GM21526 (cell line): Measurements from ENCODE around the gene MRTFB.

Source experiments
- ATAC-seq: cut with Tn5 transposase; IDR thresholded peaks from one replicate; pipeline ENCODE4 v1.9.1; 2021; ENCODE audit warnings: moderate library complexity; ENCODE audit not compliant: unreplicated experiment, low FRiP score

The MRTFB gene

DNA sequence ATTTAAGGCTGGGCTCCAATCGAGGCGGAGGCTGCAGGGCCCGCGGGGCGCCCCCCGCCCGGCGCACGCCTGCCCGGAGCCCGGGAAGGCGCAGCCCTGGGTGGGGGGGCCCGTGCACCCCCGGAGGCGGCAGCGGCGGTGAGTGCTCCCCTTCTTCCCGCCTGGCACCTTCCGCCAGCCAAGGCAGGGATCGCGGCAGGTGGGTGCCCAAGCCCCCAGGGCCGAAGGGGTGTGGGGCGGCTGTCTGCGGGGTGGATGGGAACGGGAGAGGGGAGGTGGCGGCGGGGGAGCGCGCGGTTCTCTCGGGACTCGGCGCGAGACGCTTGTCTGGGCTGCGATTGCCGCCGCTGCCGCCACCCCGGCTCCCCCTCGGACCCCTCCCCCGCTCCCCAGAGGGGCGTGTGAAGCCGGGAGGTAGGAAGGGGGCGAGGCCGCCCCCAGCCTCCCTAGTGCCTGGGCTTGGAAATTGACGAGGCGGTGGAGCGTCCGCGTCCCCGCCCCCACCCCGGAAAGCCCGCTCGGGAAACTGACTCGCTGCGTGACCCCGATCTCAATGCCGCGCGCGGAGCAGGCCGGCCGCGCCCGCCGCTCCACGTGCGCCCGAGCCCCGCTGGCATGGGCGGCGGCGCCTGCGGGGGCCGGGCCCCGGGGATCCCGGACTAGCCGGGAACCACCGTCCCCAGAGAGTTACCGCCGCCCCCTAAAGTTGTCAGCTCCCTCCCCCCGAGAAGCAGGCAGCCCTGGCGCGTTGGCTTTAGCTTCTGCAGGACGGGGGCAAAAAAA, 231.5 kb downstream of the MRTFB start:
- ATAC-seq = peak; percentile 23

DNA sequence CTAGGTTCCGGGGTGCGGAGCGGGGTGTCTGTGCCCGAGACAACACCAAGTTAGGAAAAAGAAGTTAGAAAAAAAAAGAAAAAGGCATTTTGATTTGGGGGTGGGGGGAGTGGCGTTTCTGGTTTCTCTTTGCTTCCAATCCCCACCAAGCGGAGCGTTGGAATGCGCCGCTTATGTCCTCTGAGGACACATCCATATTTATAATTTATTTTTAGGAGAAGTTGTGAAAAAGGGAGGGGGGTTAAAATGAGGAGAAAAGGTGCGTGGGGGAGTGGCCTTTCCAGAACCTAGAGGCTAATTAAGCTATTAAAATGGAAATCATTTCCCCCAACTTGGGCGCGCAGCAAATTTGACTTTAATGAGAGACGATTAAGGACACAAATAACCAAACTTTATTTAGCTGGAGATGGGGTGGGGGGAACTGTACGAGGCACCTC, 232.1 kb downstream of the MRTFB start:
- no peak for ATAC-seq

DNA sequence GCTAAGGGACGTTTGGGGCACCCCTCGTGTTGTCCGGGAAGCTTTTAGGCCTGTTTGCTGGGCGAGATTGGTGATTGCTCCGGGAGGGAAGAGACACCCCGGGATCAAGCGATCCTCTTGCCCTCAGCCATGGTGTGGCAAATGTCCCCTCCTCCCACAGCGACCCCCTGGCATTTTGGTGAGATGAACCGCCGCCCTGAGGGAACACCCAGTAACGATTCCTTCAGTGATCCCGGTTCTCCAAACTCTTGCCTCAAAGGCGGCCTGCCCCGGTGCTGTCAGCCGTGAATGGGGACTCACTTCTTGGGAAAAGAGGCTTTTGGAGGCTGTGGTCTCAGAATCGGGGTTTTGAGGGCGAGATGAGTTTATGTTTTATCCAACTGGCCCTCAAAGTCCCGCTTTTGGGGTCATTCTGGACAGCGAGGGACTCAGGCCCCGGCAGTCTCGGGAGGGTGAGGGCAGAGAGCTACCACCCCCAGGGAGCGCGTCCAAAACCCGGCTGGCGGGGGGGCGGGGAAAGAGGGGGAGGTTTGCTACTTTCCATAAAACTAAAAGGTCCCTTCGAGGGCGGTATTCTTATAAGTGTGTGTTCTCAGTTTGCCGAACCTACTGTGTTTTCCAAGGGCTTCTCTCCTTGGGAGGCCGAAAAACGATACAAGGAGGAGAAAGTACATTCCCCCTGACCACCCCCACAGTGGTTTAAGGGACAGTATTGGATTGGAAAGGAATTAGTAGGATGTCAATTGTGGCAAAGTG, 232.7 kb downstream of the MRTFB start:
- ATAC-seq = no peak

DNA sequence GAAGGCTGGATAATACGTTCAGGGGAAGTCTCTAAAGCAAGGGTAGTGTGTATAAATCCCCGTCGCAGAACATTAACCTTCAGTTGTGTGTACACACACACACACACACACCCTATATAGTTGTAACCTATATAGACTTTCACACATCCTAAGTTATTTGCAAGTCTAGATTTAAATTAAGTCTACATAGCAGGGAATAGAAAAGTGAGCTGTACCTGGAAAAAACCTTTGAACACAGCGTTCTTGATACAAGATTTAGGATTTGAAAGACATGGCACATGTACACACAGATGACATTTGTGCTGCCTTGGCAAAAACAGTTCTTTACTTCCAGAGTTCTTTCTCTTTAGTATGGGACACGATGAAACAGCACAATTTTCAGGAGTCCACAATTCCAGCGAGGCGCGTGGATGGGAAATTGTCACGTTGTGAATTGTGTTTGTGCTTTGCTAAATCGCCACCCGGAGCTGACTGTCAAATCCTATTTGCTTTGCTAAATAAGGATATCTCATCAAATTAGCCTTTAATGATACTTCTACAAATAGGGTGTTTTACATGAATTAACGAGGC, 233.9 kb downstream of the MRTFB start:
- ATAC-seq = no peak

DNA sequence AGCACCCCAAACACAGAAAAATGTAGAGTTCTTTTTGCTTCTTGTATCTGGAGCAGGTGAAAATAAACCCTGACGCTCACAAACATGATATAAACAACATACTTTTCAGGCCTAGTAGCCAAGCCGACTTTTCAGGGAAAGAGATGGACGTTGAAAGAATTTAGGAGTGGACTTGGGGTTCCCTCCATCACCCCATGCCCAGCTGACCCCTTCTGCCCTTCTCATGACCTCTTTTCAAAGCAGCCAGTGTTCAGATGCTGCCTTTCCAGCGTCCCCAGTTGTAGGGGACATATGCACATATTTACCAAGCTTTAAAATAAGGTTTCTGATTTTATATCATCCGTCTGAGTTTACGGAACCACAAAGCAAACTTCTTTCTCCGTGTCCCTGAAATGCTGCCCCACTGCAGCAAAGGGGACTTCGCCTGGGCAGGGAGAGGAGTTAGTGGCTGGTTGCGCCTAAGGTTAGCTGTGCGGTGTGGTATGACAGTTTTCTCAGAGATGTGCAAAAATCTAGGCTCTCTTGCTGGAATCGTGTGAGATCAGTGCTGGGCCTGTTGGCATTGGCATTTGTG, 235.5 kb downstream of the MRTFB start:
- ATAC-seq = no peak

DNA sequence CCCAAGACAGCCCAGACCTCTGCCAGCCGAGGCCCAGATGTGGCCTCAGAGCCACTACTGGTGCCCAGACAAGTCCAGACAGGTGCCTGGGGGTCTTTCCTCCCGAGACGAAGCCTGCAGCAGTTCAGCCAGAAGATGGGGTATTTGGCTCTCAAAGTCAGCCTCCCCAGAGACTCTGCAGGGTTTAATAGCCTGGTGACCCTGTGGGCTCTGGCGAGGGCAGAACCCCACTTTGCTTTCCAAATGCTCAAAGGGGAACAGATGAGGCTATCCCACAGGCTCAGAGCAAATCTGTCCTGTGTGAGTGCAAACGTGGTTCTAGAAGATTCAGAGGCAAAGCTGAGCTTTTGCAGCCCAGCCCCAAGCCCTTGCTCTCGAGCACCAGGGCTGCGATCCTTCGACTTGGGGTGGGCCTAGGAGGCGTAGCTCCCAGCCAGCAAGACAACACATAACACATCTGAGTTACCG, 236.0 kb downstream of the MRTFB start:
- ATAC-seq = no peak

DNA sequence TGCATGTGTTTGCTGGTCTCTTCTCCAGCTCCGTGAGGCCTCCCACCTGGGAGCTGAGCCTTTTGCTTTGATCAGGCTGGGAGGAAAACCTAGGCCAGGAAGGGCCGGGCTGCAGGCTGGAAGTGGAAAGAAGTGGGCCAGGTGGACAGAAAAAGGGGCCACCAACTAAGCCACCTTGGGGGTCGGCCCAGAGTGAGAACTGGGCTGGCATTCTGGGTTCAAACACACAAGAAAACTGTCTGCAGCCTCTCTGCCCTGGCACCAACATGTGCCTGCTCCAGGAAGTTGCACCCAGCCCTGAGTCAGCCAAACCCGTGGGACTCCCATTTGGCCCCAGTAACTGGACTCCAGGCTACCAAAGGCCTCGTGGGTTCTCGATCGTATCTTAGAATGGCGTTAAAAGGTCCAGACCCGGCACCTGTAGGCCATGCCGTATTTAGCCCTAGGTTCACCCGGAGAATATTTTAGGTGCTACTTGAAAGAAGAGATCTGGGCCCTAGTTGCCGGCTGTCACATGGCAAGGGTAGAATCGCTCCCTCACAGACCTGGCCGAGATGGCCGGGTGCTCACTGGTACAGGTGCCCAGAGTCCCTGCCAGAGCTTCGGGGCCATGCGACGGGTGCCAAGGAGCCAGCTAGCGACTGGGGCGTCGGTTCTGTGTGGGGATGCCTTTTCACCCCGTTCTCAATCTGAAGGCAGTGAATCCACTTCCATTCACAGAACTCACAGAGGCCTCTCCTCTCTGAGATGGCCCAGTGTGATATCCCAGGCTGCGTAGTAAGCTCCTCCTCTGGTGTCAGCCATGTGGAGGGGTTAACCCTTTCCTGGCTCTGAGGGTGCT, 236.6 kb downstream of the MRTFB start:
- no peak for ATAC-seq

DNA sequence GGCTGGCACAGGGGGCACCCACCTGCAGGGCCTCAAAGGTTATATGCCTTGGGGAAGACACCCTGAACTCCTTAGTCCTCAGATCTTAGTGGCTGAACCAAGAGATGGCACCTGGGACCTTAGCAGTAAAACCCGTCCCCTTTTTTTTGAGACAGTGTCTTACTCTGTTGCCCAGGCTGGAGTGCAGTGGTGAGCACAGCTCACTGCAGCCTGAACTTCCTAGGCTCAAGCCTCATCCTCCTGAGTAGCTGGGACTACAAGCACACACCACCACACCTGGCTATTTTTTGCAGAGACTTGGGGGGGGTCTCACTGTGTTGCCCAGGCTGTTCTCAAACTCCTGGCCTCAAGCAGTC, 237.2 kb downstream of the MRTFB start:
- no peak for ATAC-seq

DNA sequence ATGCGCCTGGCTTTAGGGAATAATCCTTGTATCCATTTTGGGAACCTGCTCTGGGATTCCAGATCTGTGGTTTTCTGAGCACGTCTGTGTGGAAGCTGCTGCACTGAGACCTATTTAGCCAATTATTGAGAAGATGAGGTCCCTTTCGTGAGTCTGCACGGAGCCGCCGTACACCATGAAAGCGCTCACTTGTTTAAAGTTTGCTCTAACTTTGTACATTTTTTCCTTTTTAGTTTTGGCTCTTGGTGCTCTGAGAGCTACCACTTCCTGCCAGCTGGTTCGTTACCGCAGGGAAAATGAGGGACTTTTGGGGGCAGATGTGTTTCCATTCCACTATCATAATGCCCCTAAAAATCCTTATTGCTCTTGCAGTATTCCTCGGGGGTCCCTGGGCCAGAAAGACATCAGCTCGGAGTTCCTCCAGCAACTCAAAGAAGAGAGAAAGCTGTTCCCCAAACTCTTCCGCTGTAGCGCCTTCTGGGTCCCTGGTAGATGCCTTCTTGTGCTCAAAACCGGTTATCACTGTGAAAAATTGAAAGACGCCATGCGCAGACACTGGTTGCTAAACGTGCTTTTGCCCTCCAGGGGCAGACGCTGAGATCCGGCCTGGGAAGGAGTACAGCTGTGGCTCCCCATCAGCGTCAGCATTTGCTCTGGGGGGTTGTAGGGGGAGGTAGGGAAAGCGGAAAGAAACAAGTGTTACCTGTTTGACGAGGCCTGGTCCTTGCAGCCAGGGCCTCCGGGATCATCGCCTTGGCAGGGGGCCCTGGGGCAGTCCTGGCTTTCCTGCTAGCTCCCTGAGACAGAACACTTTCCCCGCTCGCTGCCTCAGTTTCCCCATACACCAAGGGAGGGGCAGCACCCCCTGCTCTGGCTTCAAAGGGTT, 238.1 kb downstream of the MRTFB start:
- ATAC-seq = no peak

DNA sequence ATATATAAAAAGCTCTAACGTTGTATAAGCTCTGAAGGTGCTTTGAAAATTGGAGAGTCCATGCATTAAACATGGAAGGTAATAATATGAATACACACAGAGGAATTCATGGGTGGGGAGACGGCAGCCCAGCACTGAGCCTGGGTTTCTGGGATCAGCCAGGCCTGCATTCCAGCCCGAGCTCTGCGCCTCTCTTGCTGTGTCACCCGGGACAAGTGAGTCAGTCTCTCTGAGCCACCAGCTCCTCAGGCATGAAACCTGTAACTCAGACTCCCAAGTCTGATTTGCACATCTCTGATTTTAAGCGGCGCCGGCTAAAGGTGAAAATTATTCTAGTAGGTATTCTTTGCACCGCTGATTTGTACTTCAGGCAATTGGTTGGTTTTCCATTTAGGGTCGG, 238.8 kb downstream of the MRTFB start:
- no peak for ATAC-seq

DNA sequence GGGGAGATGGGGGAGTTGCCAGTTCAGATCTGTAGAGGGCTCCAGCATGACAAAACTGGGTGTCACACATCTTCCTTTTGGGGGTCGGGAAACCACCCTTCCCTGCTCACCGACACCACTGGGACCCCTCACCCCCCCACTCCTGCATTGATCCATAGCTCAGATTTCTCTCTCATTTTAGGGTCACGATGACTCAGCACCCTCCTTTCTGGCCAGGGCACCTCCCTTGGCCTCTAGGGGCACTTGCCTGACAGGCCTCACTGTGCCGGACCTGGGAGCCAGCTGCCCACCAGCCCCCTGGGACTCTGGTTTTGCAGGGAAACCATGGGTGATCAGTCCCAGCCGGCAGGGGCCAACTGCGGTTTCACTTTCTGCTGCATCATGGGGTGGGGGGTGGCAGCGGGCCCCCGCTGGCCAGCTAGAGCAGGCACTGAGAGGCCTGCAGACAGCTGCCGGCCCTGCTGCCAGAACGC, 239.4 kb downstream of the MRTFB start:
- no peak for ATAC-seq

DNA sequence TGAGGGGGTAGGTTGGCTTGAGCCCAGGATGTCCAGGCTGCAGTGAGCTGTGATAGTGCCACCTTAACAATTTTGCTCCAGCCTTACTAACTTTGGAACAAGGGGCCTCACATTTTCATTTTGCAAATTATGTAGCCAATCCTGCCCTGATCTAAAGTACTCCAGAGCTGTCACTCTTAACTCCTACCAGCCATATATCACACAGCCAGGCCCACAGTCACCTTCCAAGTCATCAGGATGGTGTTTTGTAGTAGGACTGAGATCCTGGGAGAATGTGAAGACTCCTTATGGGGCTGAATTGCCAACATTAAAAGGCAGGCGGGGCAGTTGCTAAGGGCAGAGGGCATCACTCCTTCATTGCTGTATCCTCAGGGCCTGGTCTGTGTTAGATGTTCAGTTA, 243.0 kb downstream of the MRTFB start:
- ATAC-seq = no peak

DNA sequence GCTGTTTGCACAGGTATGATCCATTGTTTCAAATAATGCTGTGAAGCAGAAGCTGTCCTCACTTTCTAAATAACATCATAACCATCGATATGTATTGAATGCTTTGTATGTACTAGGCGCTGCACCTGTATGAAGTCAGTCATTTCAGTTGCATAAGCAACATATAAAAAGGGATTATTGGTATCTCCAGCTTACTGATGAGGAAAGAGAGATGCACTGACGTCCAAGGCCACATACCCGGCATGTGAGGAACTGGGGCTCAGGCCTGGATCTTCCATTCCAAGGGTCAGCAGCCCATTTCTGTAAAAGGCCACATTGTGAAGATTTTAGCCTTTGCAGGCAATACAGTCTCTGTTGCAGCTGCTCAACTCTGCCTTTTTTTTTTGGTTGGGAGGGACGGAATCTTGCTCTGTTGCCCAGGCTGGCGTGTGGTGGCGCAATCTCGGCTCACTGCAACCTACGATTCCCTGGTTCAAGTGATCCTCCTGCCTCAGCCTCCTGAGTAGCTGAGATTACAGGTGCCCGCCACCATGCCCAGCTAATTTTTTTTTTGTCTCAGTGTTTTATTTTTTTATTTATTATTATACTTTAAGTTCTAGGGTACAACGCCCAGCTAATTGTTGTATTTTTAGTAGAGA, 244.7 kb downstream of the MRTFB start:
- ATAC-seq = no peak
